ENCODE results near the gene INO80B.

The INO80B gene

DNA sequence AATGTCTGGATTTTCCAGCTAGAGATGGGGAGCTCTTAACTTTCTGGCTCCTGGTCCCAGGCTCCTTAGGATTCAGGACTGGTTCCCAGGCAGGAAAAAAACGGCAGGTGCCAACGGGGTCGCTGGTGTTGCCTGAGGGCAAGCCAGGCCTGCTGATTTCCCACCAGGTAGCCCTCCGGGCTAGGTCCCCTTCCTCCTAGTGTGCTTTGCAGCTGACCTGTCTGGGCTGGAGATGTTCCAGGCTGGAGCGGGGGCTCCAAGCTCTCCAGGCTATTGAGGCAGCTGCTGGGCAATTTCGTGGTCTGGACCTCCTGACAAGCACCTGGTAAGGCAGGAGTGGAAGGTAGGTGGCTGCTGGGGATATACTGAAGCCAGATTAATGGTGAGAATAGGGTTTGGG, 19.6 kb downstream of the INO80B start:
- no peak overlapping the region for H3K4me3 ChIP-seq (ENCODE audit: low read depth in 1 of 2, low read length in 2 of 2)
- ATAC-seq (ENCODE audit: insufficient read depth, low read depth) (no peak), DNase-seq (no peak)
- peak overlapping the region; percentile 29; the same call in 1 of the 2 replicates for H3K4me2 ChIP-seq (ENCODE audit: insufficient read depth, low read length)
- no peak overlapping the region for H3K27ac ChIP-seq (ENCODE audit: low read length)
- peaks cover 39% of the 10 kb centered on the region for H3K4me1 ChIP-seq (ENCODE audit: insufficient read depth, low read length)
- H3K9me3 ChIP-seq (ENCODE audit: insufficient read depth, low read length, severe bottlenecking) = no peaks in the 10 kb centered on the region
- peaks cover 47% of the 10 kb centered on the region for H3K36me3 ChIP-seq (ENCODE audit: insufficient read depth, low read length)
- no peak overlapping the region for H3K9ac ChIP-seq (ENCODE audit: low read depth, low read length)
- peaks cover 25% of the 10 kb centered on the region for H3K79me2 ChIP-seq (ENCODE audit: insufficient read depth, low read length)
- H3K27me3 ChIP-seq (ENCODE audit: insufficient read depth, low read length, poor library complexity) = no peaks in the 10 kb centered on the region
- TF ChIP-seq EZH2 (IDR thresholded peaks at IDR 0.05; ENCODE audit: borderline replicate concordance, low read depth, low read length, severe bottlenecking) = no peak
- TF ChIP-seq, protein P1, sequence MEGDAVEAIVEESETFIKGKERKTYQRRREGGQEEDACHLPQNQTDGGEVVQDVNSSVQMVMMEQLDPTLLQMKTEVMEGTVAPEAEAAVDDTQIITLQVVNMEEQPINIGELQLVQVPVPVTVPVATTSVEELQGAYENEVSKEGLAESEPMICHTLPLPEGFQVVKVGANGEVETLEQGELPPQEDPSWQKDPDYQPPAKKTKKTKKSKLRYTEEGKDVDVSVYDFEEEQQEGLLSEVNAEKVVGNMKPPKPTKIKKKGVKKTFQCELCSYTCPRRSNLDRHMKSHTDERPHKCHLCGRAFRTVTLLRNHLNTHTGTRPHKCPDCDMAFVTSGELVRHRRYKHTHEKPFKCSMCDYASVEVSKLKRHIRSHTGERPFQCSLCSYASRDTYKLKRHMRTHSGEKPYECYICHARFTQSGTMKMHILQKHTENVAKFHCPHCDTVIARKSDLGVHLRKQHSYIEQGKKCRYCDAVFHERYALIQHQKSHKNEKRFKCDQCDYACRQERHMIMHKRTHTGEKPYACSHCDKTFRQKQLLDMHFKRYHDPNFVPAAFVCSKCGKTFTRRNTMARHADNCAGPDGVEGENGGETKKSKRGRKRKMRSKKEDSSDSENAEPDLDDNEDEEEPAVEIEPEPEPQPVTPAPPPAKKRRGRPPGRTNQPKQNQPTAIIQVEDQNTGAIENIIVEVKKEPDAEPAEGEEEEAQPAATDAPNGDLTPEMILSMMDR (IDR thresholded peaks at IDR 0.05; ENCODE audit: borderline replicate concordance, extremely low read depth, low read length, poor library complexity, severe bottlenecking) = no peak
- no peaks in the 10 kb centered on the region for H4K20me1 ChIP-seq (ENCODE audit: insufficient read depth, low read length)
- H2AFZ ChIP-seq (ENCODE audit: low read depth, low read length) = no peak overlapping the region

DNA sequence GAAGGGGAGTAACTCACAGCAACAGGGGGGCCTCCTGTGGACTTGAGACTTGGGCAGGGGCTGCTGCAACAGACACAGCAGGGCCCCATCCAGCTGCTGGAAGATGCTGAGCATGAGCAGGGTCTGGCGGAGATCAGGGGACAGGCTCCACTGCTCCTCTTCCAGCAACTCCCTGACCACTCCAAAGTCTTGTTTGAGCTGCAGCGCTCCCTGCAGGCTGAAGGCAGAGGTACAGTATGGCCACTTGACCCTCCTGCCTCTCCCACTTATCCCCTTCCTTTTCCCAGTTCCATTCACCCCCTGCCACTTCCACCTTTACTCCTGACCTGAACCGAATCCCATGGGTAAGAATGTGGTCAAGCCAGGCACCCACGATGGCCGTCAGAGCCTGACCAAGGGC, 20.0 kb downstream of the INO80B start:
- no peak overlapping the region for H2AFZ ChIP-seq (ENCODE audit: low read depth, low read length)
- peaks cover 50% of the 10 kb centered on the region for H3K36me3 ChIP-seq (ENCODE audit: insufficient read depth, low read length)
- no peaks in the 10 kb centered on the region for H3K27me3 ChIP-seq (ENCODE audit: insufficient read depth, low read length, poor library complexity)
- no peaks in the 10 kb centered on the region for H4K20me1 ChIP-seq (ENCODE audit: insufficient read depth, low read length)
- TF ChIP-seq, protein P1 (IDR thresholded peaks at IDR 0.05; ENCODE audit: borderline replicate concordance, extremely low read depth, low read length, poor library complexity, severe bottlenecking) = peak; percentile 51
- no peak for TF ChIP-seq EZH2 (IDR thresholded peaks at IDR 0.05; ENCODE audit: borderline replicate concordance, low read depth, low read length, severe bottlenecking)
- no peak overlapping the region for H3K4me3 ChIP-seq (ENCODE audit: low read depth in 1 of 2, low read length in 2 of 2)
- no peak for ATAC-seq (ENCODE audit: insufficient read depth, low read depth)
- DNase-seq = no peak
- no peaks in the 10 kb centered on the region for H3K9me3 ChIP-seq (ENCODE audit: insufficient read depth, low read length, severe bottlenecking)
- H3K4me2 ChIP-seq (ENCODE audit: insufficient read depth, low read length) = no peak overlapping the region
- H3K4me1 ChIP-seq (ENCODE audit: insufficient read depth, low read length) = peaks cover 39% of the 10 kb centered on the region
- H3K27ac ChIP-seq (ENCODE audit: low read length) = no peak overlapping the region
- H3K79me2 ChIP-seq (ENCODE audit: insufficient read depth, low read length) = peaks cover 27% of the 10 kb centered on the region
- no peak overlapping the region for H3K9ac ChIP-seq (ENCODE audit: low read depth, low read length)

DNA sequence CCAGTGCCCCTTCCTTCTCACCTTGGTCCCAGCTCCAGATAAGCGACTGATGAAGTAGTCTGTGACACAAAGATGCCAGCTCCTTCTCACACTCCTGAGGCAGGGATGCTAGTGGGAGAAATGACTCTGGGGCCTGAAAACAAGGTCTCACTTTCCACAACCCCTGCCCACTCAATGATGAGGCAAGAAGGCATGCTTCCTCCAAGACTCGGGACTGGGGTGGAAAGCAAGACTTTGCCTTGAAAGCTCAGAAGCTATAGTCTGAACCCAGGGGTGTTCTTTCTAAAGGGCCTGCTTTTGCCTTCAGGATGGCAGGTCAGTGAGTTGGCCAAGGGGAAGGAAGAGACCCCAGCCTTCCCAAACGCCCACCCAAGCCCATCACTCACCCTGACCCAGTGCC, 26.5 kb downstream of the INO80B start:
- Histone ChIP-seq H4K20me1 (ENCODE audit: insufficient read depth, low read length) (peaks cover 15% of the 10 kb centered on the region), H3K9me3 (ENCODE audit: insufficient read depth, low read length, severe bottlenecking) (no peaks in the 10 kb centered on the region), H3K27me3 (ENCODE audit: insufficient read depth, low read length, poor library complexity) (no peaks in the 10 kb centered on the region), H3K27ac (ENCODE audit: low read length) (peak overlapping the region; percentile 99), H3K79me2 (ENCODE audit: insufficient read depth, low read length) (peaks cover 58% of the 10 kb centered on the region), H3K4me1 (ENCODE audit: insufficient read depth, low read length) (peaks cover 40% of the 10 kb centered on the region), H3K9ac (ENCODE audit: low read depth, low read length) (peak overlapping the region; percentile 92), H3K4me3 (ENCODE audit: low read depth in 1 of 2, low read length in 2 of 2) (peak overlapping the region; percentile 88 to 95; a peak in 3 of 4 replicates), H2AFZ (ENCODE audit: low read depth, low read length) (no peak overlapping the region), H3K4me2 (ENCODE audit: insufficient read depth, low read length) (peak overlapping the region; percentile 100), H3K36me3 (ENCODE audit: insufficient read depth, low read length) (peaks cover 59% of the 10 kb centered on the region)
- DNase-seq (no peak), ATAC-seq (ENCODE audit: insufficient read depth, low read depth) (no peak)
- TF ChIP-seq, protein P1 (IDR thresholded peaks at IDR 0.05; ENCODE audit: borderline replicate concordance, extremely low read depth, low read length, poor library complexity, severe bottlenecking) = no peak
- TF ChIP-seq EZH2 (IDR thresholded peaks at IDR 0.05; ENCODE audit: borderline replicate concordance, low read depth, low read length, severe bottlenecking) = no peak

Measured in DND-41 (cell line).